HCT116 (cell line): Measurements from ENCODE around the gene ALK.

Experiments used
- POLR2A ChIP-seq: IDR thresholded peaks from 2 replicates; pipeline ENCODE4 v1.7.0; 2011; ENCODE audit warnings: borderline replicate concordance; ENCODE audit not compliant: insufficient read depth, insufficient read length; ENCODE audit errors: extremely low read depth
- POLR2AphosphoS5 ChIP-seq: IDR thresholded peaks from 2 replicates; pipeline ENCODE4 v1.6.1; 2011; ENCODE audit warnings: mild to moderate bottlenecking, low read depth, low read length, moderate library complexity
- ZFX ChIP-seq: fragments of 450-650 bp; IDR thresholded peaks from 2 replicates; pipeline ENCODE4 v1.6.1; 2017
- TF ChIP-seq, protein P1 (sequence below), 3 experiments: fragments of 200-600 bp in 1 of 3; sonication (generic) in 1 of 3; IDR thresholded peaks in 2 of 3; conservative IDR thresholded peaks in 1 of 3; 2 replicates each; pipeline ENCODE4 v1.5.1; 2012 to 2017; ENCODE audit warnings: low read depth in 2 of 3, low read length in 2 of 3, antibody characterized with exemption in 1 of 3, borderline replicate concordance in 1 of 3, control low read depth in 1 of 3, mild to moderate bottlenecking in 1 of 3, mixed read lengths in 1 of 3, mixed run types in 1 of 3, moderate library complexity in 1 of 3; ENCODE audit not compliant: insufficient read depth in 1 of 3
- TF ChIP-seq, protein P2 (sequence below): IDR thresholded peaks from 2 replicates; pipeline ENCODE4 v1.6.1; 2011; ENCODE audit warnings: mild to moderate bottlenecking, low read length, moderate library complexity; ENCODE audit not compliant: insufficient replicate concordance; ENCODE audit errors: extremely low read depth

DNA sequence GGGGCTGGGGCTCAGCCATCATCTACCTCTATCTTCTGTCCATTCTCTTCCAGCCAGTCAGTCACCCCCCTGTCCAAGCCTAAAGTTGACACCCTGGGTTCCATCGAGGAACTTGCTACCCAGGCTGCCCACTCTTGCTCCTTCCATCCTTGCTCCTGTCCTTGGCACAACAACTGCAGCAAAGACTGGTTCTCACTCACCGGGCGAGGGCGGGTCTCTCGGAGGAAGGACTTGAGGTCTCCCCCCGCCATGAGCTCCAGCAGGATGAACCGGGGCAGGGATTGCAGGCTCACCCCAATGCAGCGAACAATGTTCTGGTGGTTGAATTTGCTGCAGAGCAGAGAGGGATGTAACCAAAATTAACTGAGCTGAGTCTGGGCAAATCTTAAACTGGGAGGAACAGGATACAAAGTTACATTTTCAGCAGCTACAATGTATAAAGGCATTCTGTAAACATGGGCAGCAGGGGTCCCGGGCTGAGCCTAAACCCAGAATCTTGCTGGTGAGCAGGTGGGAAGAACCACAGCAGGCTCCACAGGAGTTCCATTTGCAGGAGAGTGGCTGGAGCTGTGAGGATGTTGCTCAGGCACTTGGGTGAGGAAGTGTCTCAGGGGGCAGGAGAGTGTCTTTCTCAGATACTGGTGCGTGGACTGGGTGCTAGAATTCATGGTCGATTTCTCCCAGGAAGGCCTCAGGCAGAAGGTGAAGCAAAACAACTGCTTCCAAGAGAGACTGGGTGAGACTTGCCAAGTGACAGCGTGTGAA lies 700.7 kb downstream of the ALK start:
- TF ChIP-seq, protein P1, sequence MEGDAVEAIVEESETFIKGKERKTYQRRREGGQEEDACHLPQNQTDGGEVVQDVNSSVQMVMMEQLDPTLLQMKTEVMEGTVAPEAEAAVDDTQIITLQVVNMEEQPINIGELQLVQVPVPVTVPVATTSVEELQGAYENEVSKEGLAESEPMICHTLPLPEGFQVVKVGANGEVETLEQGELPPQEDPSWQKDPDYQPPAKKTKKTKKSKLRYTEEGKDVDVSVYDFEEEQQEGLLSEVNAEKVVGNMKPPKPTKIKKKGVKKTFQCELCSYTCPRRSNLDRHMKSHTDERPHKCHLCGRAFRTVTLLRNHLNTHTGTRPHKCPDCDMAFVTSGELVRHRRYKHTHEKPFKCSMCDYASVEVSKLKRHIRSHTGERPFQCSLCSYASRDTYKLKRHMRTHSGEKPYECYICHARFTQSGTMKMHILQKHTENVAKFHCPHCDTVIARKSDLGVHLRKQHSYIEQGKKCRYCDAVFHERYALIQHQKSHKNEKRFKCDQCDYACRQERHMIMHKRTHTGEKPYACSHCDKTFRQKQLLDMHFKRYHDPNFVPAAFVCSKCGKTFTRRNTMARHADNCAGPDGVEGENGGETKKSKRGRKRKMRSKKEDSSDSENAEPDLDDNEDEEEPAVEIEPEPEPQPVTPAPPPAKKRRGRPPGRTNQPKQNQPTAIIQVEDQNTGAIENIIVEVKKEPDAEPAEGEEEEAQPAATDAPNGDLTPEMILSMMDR (IDR thresholded peaks at IDR 0.05 in 2 of 3, conservative IDR thresholded peaks at IDR 0.05 in 1 of 3; ENCODE audit: borderline replicate concordance in 1 of 3, insufficient read depth in 1 of 3, low read depth in 2 of 3, low read length in 2 of 3) = no peak
- TF ChIP-seq POLR2AphosphoS5 (no peak), POLR2A (no peak), ZFX (no peak)
- TF ChIP-seq, protein P2, sequence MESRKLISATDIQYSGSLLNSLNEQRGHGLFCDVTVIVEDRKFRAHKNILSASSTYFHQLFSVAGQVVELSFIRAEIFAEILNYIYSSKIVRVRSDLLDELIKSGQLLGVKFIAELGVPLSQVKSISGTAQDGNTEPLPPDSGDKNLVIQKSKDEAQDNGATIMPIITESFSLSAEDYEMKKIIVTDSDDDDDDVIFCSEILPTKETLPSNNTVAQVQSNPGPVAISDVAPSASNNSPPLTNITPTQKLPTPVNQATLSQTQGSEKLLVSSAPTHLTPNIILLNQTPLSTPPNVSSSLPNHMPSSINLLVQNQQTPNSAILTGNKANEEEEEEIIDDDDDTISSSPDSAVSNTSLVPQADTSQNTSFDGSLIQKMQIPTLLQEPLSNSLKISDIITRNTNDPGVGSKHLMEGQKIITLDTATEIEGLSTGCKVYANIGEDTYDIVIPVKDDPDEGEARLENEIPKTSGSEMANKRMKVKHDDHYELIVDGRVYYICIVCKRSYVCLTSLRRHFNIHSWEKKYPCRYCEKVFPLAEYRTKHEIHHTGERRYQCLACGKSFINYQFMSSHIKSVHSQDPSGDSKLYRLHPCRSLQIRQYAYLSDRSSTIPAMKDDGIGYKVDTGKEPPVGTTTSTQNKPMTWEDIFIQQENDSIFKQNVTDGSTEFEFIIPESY = no peak
